BE2C (cell line): ENCODE results near the gene SPOCK2.
A peak's percentile ranks its signal among the peaks of the same experiment; 100 is the strongest.

Experiments used
- DNase-seq: peaks from one replicate; pipeline ENCODE4 v3.0.0-alpha.2; 2020
- H3K27me3 ChIP-seq: fragments of 250-450 bp; sonication (Bioruptor Pico); 2 replicates; pipeline ENCODE4 v1.5.1; 2020; ENCODE audit warnings: mild to moderate bottlenecking
- H3K36me3 ChIP-seq: fragments of 250-450 bp; sonication (Bioruptor Pico); 2 replicates; pipeline ENCODE4 v1.5.1; 2020; ENCODE audit warnings: mild to moderate bottlenecking
- H3K4me1 ChIP-seq: fragments of 250-450 bp; sonication (Bioruptor Pico); 2 replicates; pipeline ENCODE4 v1.5.1; 2020
- H3K4me3 ChIP-seq: 2 replicates; pipeline ENCODE4 v1.5.1; 2011; ENCODE audit warnings: low read depth, low read length
- H3K9me3 ChIP-seq: fragments of 250-450 bp; sonication (Bioruptor Pico); 2 replicates; pipeline ENCODE4 v1.5.1; 2020
- TF ChIP-seq, protein P1 (sequence below): IDR thresholded peaks from 2 replicates; pipeline ENCODE4 v1.5.1; 2012; ENCODE audit warnings: mild to moderate bottlenecking, low read depth, low read length

The SPOCK2 gene

DNA sequence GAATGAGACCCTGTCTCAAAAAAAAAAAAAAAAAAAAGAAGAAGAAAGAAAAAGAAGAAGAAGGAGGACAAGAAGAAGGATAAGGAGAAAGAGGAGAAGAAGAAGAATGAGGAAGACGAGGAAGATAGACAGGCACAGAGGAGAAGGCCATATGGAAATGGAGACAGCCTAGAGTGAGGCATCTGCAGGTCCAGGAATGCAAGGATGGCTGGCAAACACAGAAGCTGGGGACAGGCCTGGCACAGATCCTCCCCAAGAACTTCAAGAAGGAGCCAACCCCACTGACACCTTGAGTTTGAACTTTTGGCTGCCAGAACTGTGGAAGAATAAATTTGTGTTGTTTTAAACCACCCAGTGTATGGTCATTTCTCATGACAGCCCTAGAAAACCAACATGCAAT, 38.9 kb downstream of the SPOCK2 start:
- H3K9me3 ChIP-seq, result no peaks in the 10 kb centered on the region

DNA sequence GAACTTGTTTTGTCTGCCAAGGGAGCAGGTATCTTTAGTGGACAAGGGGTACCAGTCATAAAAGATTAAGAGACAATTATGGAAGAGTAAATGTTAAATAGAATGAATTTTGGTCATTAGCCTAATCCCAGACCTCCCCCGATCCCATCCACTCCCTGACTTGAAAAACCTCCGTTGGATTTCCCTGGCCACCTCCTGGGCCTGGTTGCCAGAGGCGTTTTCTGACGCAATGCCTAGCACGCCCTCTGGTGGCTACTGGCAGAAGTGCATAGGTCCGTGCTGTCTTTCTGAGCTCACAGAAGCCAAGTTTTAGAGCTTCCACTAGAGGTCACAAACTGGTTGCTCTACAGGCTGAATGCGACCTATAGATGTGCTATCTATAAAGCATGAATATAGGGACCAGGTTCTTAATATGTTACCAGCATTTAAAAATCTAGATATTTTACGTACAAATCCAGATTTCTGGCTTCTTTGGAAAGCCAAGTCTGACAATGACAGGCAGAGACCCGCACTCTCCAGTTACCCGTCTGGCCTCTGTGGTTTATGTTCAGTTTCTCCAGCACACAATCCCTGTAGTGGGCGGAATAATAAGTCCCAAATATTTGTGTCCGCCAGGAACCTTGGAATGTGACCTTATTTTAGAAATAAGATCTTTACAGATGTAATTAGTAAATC, 39.8 kb downstream of the SPOCK2 start:
- Histone ChIP-seq H3K9me3 (no peaks in the 10 kb centered on the region), H3K36me3 (no peaks in the 10 kb centered on the region), H3K4me3 (no peak overlapping the region), H3K27me3 (no peaks in the 10 kb centered on the region), H3K4me1 (peaks cover 10% of the 10 kb centered on the region)
- TF ChIP-seq, protein P1, sequence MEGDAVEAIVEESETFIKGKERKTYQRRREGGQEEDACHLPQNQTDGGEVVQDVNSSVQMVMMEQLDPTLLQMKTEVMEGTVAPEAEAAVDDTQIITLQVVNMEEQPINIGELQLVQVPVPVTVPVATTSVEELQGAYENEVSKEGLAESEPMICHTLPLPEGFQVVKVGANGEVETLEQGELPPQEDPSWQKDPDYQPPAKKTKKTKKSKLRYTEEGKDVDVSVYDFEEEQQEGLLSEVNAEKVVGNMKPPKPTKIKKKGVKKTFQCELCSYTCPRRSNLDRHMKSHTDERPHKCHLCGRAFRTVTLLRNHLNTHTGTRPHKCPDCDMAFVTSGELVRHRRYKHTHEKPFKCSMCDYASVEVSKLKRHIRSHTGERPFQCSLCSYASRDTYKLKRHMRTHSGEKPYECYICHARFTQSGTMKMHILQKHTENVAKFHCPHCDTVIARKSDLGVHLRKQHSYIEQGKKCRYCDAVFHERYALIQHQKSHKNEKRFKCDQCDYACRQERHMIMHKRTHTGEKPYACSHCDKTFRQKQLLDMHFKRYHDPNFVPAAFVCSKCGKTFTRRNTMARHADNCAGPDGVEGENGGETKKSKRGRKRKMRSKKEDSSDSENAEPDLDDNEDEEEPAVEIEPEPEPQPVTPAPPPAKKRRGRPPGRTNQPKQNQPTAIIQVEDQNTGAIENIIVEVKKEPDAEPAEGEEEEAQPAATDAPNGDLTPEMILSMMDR, result peak; percentile 100
- peak; percentile 89 for DNase-seq

More for the DNA sequence above, 38.9 kb downstream of the SPOCK2 start:
- Histone ChIP-seq H3K4me3 (no peak overlapping the region), H3K4me1 (peaks cover 7% of the 10 kb centered on the region), H3K27me3 (no peaks in the 10 kb centered on the region), H3K36me3 (no peaks in the 10 kb centered on the region)
- no peak for DNase-seq
- TF ChIP-seq, protein P1, result no peak

DNA sequence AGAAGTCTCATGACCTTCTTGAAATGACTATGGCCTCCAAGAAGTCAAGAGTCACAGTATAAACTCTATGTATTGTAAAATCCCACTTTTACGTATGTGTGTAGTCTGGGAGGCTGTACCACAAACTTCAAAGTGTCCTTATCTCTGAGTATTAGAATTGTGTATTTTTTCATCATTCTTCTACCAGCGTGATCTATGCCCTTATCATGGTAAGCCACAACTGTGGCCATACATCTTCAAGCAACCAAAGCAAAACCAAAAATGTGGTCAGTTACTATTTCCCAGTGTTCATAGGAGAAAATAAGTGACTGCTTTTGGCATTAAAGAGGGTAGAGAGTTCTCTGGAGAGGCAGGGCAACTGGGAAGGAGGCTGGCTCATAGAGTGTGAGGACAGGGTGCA, 42.8 kb downstream of the SPOCK2 start:
- TF ChIP-seq, protein P1, result no peak

DNA sequence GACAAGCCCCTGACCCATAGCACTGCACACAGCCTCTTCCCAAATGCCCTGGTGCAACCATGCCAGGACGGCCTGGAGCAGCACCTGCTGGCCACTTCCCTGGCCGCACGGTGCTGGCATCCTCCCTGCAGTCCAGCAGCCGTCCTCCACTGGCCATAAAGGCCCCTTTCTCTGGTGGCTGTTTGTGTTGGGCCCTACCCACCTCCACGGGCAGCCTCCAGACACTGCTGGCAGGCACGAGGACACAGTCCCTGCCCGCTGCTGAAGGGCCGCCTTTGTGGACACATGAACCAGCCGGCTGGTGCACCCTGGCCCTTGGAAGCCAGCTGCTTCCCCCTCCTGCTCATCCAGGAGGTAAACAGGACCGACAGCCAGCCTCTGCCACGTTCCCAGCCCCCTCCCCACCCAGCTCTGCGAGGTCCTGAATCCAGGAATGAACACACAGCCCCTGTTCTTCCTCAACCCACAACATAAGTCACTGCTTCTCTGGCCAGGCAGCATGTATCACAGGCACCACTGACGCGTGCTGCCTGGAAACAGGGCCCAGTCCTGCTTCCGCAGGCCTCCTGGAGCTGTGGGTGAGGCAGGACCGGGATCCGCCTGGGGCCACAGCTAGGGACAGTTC, 43.8 kb downstream of the SPOCK2 start:
- peak; percentile 64 for DNase-seq
- no peaks in the 10 kb centered on the region for H3K36me3 ChIP-seq
- TF ChIP-seq, protein P1, result peak; percentile 48
- H3K4me1 ChIP-seq, result peaks cover 10% of the 10 kb centered on the region
- no peaks in the 10 kb centered on the region for H3K27me3 ChIP-seq
- H3K4me3 ChIP-seq, result no peak overlapping the region
- H3K9me3 ChIP-seq, result no peaks in the 10 kb centered on the region

More for the DNA sequence above, 42.8 kb downstream of the SPOCK2 start:
- H3K9me3 ChIP-seq, result no peaks in the 10 kb centered on the region
- no peak for DNase-seq
- H3K4me1 ChIP-seq, result peaks cover 10% of the 10 kb centered on the region
- no peak overlapping the region for H3K4me3 ChIP-seq
- H3K36me3 ChIP-seq, result no peaks in the 10 kb centered on the region
- no peaks in the 10 kb centered on the region for H3K27me3 ChIP-seq

DNA sequence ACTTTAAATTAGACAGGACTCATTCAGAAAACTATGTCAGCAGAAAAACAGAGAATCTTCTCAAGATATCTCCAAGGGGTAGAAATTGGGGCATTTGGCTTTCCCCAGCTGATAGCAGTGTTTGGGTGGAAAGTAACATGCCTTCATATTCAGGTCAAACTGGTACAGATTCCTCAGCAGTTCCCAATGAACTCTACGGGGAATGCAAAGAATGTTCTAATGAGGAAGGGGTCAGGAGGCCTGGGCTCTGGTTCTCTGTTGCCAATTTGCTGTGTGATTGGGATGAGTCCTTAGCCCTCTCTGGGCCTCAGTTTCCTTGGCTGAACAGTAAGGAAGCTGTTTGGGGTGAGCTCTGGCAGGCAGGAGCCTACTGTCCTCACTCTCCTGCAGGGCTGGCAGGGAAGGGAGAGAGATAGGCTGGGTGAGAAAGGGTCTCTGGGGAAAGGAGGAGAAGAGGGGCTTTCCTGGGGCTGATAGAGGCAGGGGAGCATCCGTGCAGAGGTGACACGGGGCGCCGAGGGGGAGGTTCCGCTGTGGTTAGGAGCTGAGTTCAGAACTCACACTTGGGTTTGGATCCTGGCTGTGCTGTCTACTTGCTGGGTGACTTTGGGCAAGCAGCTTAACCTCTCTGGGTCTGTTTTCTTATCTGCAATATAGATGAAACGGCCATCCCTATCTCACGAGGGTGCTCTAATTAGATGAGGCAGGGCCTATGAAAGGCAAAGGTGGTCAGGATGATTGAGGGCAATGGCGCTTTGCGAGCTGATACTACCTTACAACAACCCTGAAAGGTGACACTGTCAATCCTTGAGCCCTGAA, 45.1 kb downstream of the SPOCK2 start:
- H3K27me3 ChIP-seq, result no peaks in the 10 kb centered on the region
- no peak for DNase-seq
- peaks cover 8% of the 10 kb centered on the region for H3K4me1 ChIP-seq
- no peaks in the 10 kb centered on the region for H3K9me3 ChIP-seq
- TF ChIP-seq, protein P1, result no peak
- no peaks in the 10 kb centered on the region for H3K36me3 ChIP-seq
- H3K4me3 ChIP-seq, result no peak overlapping the region
